ENCODE results near the gene LBH.

LBH gene

GRCh38 chr2:30201990-30202389, 29.3 kb upstream of the LBH start:
- H4K20me1 ChIP-seq (ENCODE audit: insufficient read depth, low read length): no peaks in the 10 kb centered on the region
- no peak overlapping the region for H3K4me2 ChIP-seq (ENCODE audit: low read length)
- H3K4me3 ChIP-seq (ENCODE audit: low read length): no peak overlapping the region
- H3K27ac ChIP-seq (ENCODE audit: low read length): no peak overlapping the region
- peaks cover 12% of the 10 kb centered on the region for H3K4me1 ChIP-seq (ENCODE audit: low read length)
- TF ChIP-seq EZH2phosphoT487 (IDR thresholded peaks at IDR 0.05; ENCODE audit: low read depth): no peak
- TF ChIP-seq, protein P1, sequence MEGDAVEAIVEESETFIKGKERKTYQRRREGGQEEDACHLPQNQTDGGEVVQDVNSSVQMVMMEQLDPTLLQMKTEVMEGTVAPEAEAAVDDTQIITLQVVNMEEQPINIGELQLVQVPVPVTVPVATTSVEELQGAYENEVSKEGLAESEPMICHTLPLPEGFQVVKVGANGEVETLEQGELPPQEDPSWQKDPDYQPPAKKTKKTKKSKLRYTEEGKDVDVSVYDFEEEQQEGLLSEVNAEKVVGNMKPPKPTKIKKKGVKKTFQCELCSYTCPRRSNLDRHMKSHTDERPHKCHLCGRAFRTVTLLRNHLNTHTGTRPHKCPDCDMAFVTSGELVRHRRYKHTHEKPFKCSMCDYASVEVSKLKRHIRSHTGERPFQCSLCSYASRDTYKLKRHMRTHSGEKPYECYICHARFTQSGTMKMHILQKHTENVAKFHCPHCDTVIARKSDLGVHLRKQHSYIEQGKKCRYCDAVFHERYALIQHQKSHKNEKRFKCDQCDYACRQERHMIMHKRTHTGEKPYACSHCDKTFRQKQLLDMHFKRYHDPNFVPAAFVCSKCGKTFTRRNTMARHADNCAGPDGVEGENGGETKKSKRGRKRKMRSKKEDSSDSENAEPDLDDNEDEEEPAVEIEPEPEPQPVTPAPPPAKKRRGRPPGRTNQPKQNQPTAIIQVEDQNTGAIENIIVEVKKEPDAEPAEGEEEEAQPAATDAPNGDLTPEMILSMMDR (IDR thresholded peaks at IDR 0.05; ENCODE audit: low read depth, low read length): no peak
- no peaks in the 10 kb centered on the region for H3K36me3 ChIP-seq (replicated peaks; ENCODE audit: low read depth, low read length)
- no peaks in the 10 kb centered on the region for H3K79me2 ChIP-seq (ENCODE audit: low read length)
- no peak overlapping the region for H2AFZ ChIP-seq (ENCODE audit: low read depth, low read length)
- no peaks in the 10 kb centered on the region for H3K9me3 ChIP-seq (ENCODE audit: insufficient read depth, low read length)
- H3K27me3 ChIP-seq (ENCODE audit: low read depth, low read length): peaks cover 34% of the 10 kb centered on the region
- no peak overlapping the region for H3K9ac ChIP-seq (ENCODE audit: low read length)

GRCh38 chr2:30203156-30203555, 28.2 kb upstream of the LBH start:
- TF ChIP-seq EZH2phosphoT487 (IDR thresholded peaks at IDR 0.05; ENCODE audit: low read depth): no peak
- TF ChIP-seq, protein P1 (IDR thresholded peaks at IDR 0.05; ENCODE audit: low read depth, low read length): no peak
- Histone ChIP-seq H3K4me3 (ENCODE audit: low read length) (no peak overlapping the region), H3K4me1 (ENCODE audit: low read length) (peaks cover 15% of the 10 kb centered on the region), H3K27me3 (ENCODE audit: low read depth, low read length) (peaks cover 42% of the 10 kb centered on the region), H2AFZ (ENCODE audit: low read depth, low read length) (no peak overlapping the region), H3K27ac (ENCODE audit: low read length) (no peak overlapping the region), H3K4me2 (ENCODE audit: low read length) (no peak overlapping the region), H3K36me3 (replicated peaks; ENCODE audit: low read depth, low read length) (no peaks in the 10 kb centered on the region), H3K79me2 (ENCODE audit: low read length) (no peaks in the 10 kb centered on the region), H3K9me3 (ENCODE audit: insufficient read depth, low read length) (no peaks in the 10 kb centered on the region), H3K9ac (ENCODE audit: low read length) (no peak overlapping the region), H4K20me1 (ENCODE audit: insufficient read depth, low read length) (no peaks in the 10 kb centered on the region)

GRCh38 chr2:30204281-30204680, 27.1 kb upstream of the LBH start:
- no peak overlapping the region for H3K4me2 ChIP-seq (ENCODE audit: low read length)
- no peaks in the 10 kb centered on the region for H3K36me3 ChIP-seq (replicated peaks; ENCODE audit: low read depth, low read length)
- H3K4me3 ChIP-seq (ENCODE audit: low read length): no peak overlapping the region
- TF ChIP-seq EZH2phosphoT487 (IDR thresholded peaks at IDR 0.05; ENCODE audit: low read depth): no peak
- TF ChIP-seq, protein P1 (IDR thresholded peaks at IDR 0.05; ENCODE audit: low read depth, low read length): no peak
- H3K4me1 ChIP-seq (ENCODE audit: low read length): peaks cover 15% of the 10 kb centered on the region
- no peaks in the 10 kb centered on the region for H4K20me1 ChIP-seq (ENCODE audit: insufficient read depth, low read length)
- no peak overlapping the region for H2AFZ ChIP-seq (ENCODE audit: low read depth, low read length)
- no peak overlapping the region for H3K27ac ChIP-seq (ENCODE audit: low read length)
- H3K9ac ChIP-seq (ENCODE audit: low read length): no peak overlapping the region
- H3K79me2 ChIP-seq (ENCODE audit: low read length): no peaks in the 10 kb centered on the region
- peaks cover 47% of the 10 kb centered on the region for H3K27me3 ChIP-seq (ENCODE audit: low read depth, low read length)
- H3K9me3 ChIP-seq (ENCODE audit: insufficient read depth, low read length): no peaks in the 10 kb centered on the region

- Histone ChIP-seq H3K9ac (ENCODE audit: low read length) (no peak overlapping the region), H3K4me3 (ENCODE audit: low read length) (no peak overlapping the region), H3K79me2 (ENCODE audit: low read length) (no peaks in the 10 kb centered on the region), H3K27ac (ENCODE audit: low read length) (no peak overlapping the region), H3K9me3 (ENCODE audit: insufficient read depth, low read length) (no peaks in the 10 kb centered on the region), H3K4me1 (ENCODE audit: low read length) (peaks cover 15% of the 10 kb centered on the region), H3K4me2 (ENCODE audit: low read length) (no peak overlapping the region), H2AFZ (ENCODE audit: low read depth, low read length) (no peak overlapping the region), H3K36me3 (replicated peaks; ENCODE audit: low read depth, low read length) (no peaks in the 10 kb centered on the region), H3K27me3 (ENCODE audit: low read depth, low read length) (peaks cover 47% of the 10 kb centered on the region), H4K20me1 (ENCODE audit: insufficient read depth, low read length) (no peaks in the 10 kb centered on the region)
- TF ChIP-seq EZH2phosphoT487 (IDR thresholded peaks at IDR 0.05; ENCODE audit: low read depth): no peak
- TF ChIP-seq, protein P1 (IDR thresholded peaks at IDR 0.05; ENCODE audit: low read depth, low read length): no peak
Measured at GRCh38 chr2:30205456-30205855, 25.9 kb upstream of the LBH start.

Data from OCI-LY3 (cell line).